GM10266 (cell line): ENCODE measurements around the gene P2RX3.

Experiments
- DNase-seq: peaks from one replicate; pipeline ENCODE4 v3.0.0; 2012; ENCODE audit errors: extremely low spot score
- TF ChIP-seq, protein P1 (sequence below): IDR thresholded peaks from 2 replicates; pipeline ENCODE4 v1.5.1; 2012; ENCODE audit warnings: mild to moderate bottlenecking, low read depth; ENCODE audit not compliant: control insufficient read depth, insufficient read depth; ENCODE audit errors: missing control alignments

The P2RX3 gene

GRCh38 chr11:57310630-57311086 is 27.5 kb upstream of the P2RX3 start:
- TF ChIP-seq, protein P1, sequence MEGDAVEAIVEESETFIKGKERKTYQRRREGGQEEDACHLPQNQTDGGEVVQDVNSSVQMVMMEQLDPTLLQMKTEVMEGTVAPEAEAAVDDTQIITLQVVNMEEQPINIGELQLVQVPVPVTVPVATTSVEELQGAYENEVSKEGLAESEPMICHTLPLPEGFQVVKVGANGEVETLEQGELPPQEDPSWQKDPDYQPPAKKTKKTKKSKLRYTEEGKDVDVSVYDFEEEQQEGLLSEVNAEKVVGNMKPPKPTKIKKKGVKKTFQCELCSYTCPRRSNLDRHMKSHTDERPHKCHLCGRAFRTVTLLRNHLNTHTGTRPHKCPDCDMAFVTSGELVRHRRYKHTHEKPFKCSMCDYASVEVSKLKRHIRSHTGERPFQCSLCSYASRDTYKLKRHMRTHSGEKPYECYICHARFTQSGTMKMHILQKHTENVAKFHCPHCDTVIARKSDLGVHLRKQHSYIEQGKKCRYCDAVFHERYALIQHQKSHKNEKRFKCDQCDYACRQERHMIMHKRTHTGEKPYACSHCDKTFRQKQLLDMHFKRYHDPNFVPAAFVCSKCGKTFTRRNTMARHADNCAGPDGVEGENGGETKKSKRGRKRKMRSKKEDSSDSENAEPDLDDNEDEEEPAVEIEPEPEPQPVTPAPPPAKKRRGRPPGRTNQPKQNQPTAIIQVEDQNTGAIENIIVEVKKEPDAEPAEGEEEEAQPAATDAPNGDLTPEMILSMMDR, result no peak
- no peak for DNase-seq

DNA sequence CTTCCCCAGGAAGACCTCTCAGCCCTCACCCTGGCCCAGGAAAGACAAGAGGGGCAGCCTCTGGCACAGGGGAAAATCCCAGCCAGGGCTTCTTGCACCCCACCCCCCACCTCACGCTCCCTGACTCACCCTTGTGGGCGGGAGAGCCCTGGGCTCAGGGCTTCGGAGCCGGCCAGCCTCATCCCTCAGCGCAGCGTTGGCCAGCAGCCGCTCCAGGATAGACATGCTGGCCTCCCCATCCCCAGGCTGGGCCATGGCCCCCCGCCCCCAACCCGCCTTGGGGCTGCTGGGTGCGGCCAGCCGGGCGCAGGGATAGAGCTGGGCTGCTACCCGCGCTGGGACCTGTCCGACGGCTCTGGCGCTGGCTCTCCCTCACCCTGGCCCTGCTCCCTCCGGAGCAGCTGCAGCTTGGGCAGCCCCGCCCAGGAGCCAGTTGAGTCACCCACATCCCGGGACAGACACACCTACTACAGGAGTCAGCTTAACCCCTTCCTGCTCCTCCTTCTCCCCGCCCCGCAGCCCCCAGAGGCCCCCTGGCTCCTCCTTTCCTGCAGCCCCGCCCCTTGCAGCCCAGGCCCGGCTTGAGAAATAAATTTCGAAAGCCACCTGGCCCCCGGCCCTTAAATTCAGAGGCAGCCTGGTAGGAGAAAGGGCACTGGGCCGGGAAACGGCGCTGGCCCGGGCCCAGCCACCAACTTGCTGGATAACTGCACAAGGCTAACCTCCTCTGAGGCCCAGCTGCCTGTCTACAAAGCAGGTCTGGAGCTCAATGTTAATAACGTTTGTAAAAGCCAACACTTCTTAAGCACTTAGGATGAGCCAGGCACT is 26.8 kb upstream of the P2RX3 start:
- peak; percentile 91 for DNase-seq
- TF ChIP-seq, protein P1, result no peak

DNA sequence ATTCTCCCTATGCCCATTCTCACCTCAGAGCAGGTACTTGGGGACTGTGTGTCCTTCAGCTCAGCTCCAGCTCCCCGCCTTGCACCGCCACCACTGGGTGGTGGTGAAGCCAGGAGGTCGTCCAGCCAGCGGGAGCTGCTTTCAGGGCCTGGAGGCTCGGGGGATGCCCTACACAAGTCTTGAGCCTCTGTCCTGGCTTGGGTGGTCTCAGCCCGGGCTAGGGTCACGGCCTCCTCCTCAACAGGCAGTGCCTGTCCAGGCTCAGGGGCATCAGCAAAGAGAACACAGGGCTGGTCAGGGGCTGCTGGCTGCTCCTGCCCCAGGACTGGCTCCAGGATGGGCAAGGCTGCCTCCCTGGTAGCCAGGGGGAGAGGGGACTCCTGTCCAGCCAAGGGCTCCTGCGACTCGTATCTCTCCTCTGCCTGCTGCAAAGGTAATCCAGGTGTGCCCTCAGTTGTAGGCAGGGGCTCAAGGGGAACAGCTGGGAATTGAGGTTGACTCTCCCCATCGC is 25.6 kb upstream of the P2RX3 start:
- TF ChIP-seq, protein P1, result no peak
- DNase-seq, result no peak

DNA sequence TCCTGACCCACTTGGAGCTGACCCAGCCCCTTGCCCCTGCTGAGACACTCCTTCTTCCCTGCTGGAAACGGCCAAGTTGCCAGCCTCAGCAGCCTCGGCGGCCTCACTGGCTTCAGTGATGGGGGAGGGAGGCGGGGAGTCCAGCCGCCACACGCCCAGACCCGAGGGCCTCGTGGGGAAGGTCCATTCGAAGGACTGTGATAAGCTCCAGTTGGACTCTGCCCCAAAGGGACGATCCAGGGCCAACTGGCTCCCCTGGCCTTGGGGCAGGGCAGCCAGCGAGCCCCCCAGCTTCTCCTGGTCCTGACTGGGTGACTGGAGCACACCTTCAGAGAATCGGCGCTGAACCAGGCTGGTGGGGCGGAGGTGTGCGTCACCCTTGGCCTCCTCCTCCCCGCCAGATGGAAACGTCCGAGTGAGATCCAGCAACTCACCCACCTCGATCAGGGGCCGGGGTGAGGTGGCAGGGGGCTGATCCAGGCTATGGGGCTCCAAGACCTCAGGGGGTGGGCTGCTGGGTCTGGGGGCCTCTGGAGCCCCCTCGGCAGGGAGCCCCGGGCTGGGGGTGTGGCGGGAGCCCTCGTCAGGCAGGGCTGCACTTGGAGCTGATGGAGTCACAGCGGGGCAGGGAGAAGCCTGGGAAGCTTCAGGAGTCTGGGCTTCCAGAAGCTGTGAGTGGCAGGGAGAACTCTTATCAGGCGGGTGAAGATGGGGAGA is 24.9 kb upstream of the P2RX3 start:
- TF ChIP-seq, protein P1, result no peak

GRCh38 chr11:57313788-57314135 is 24.4 kb upstream of the P2RX3 start:
- no peak for DNase-seq
- TF ChIP-seq, protein P1, result no peak

More for the DNA sequence above, 24.9 kb upstream of the P2RX3 start:
- no peak for DNase-seq

- no peak for DNase-seq
- TF ChIP-seq, protein P1, result no peak
Observed at GRCh38 chr11:57314221-57314973, 23.8 kb upstream of the P2RX3 start.

GRCh38 chr11:57315491-57315890 is 22.7 kb upstream of the P2RX3 start:
- DNase-seq, result no peak

More at GRCh38 chr11:57315491-57315890, 22.7 kb upstream of the P2RX3 start:
- TF ChIP-seq, protein P1, result no peak
